GM18502 (cell line): ENCODE measurements around the gene ACTL9.

Experiments
- ATAC-seq: cut with Tn5 transposase; IDR thresholded peaks from one replicate; pipeline ENCODE4 v1.9.1; 2021; ENCODE audit warnings: mild to moderate bottlenecking; ENCODE audit not compliant: unreplicated experiment, poor library complexity

The ACTL9 gene

DNA sequence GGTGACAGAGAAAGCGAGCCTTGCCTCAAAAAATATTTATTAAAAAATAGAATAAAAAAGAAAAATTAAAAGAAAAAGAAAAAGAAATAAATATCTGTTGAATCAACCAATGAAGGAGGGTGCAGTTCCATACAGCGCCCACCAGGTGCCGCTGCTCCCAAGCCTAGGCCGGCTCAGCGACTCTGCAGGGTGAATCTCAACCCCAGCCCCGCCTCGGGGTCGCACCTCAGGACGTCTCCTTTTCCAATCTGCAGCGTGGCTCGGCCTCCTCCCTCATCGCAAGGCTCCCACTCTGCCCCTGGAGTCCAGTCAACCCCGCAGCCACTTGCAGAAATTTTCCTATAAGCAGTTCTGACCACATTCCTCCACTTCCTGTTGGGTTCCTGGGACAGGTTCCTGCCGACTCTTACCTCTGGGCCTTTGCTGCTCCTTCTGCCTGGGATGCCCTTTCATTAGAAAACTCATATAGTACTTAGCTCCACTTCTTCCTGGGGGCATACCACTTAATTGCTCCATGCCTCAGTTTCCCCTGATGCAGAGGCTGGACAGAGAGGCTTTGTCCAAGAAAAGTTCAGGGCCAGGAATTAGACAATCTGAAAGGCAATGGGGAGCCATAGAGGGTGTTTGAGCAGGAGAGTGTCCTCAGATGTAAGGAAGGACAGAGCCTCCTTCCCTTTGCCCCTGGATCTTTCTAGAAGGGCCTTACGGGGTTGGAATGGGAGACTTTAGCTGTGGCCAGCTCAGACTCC lies 43.8 kb downstream of the ACTL9 start:
- no peak for ATAC-seq

DNA sequence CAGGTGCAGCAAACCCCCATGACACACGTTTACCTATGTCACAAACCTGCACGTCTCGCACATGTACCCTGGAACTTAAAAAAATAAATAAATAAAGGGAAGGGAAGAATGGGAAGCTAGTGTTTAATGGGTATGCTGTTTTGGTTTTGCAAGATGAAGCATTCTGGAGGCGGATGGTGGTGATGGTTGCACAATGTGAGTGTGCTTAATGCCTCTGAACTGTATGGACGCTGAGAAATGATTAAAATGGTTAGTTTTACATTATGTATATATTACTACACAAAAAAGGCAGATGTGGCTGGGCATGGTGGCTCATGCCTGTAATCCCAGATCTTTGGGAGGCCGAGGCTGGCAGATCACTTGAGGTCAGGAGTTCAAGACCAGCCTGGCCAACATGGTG lies 50.4 kb downstream of the ACTL9 start:
- ATAC-seq: no peak
